A549 (cell line): ENCODE data around the gene THBS3. TPM values are rescaled to one million over a fixed set of nuclear protein-coding genes. Genes with fewer than 3 reads are reported as not detected.
A peak's percentile ranks its signal among the peaks of the same experiment; 100 is the strongest.

Experiments used
- ATAC-seq, 2 experiments: fragments of 200-7000 bp in 1 of 2; fragments of >200 bp in 1 of 2; cut with Nextera tagmentation in 1 of 2; cut with Tn5 transposase in 1 of 2; 3 replicates each; pipeline versions ENCODE4 v1.8.0 to v1.9.1; 2018 to 2020; ENCODE audit warnings: mild to moderate bottlenecking in 1 of 2, moderate library complexity in 1 of 2
- CTCF ChIA-PET: fragments of 300-600 bp; sonication (Branson Sonifier 250); formaldehyde crosslinking; extraction: SDS; loops from one replicate; lab custom pipeline; 2021; ENCODE audit warnings: antibody characterized with exemption, inconsistent platforms; lab: Yijun Ruan, JAX
- POLR2A ChIA-PET: fragments of 350-600 bp; formaldehyde crosslinking; extraction: SDS; loops from one replicate; lab custom pipeline; 2021; ENCODE audit warnings: antibody characterized with exemption, inconsistent platforms; lab: Yijun Ruan, JAX
- DNase-seq, 2 experiments: peaks; one replicate each; pipeline versions ENCODE4 v3.0.0 to v3.0.0-alpha.2; 2011 to 2016; ENCODE audit warnings: low read depth in 1 of 2, low spot score in 1 of 2
- FAIRE-seq: peaks from 2 replicates; lab custom pipeline; 2011; peaks lifted over from hg19 to GRCh38; lab: Jason Lieb, UNC
- H3K27ac ChIP-seq, 2 experiments: fragments of >200 bp; sonication (Bioruptor Twin); formaldehyde crosslinking; 3 replicates each; pipeline ENCODE4 v1.5.1; 2016 to 2017
- H3K4me1 ChIP-seq: fragments of >200 bp; sonication (Bioruptor Twin); formaldehyde crosslinking; 3 replicates; pipeline ENCODE4 v1.6.1; 2016
- H3K4me2 ChIP-seq: fragments of >200 bp; sonication (Bioruptor Twin); formaldehyde crosslinking; 3 replicates; pipeline ENCODE4 v1.6.1; 2016
- H3K4me3 ChIP-seq: fragments of >200 bp; sonication (Bioruptor Twin); formaldehyde crosslinking; 3 replicates; pipeline ENCODE4 v1.5.1; 2016
- H3K9me3 ChIP-seq: fragments of >200 bp; sonication (Bioruptor Twin); formaldehyde crosslinking; 3 replicates; pipeline ENCODE4 v1.6.1; 2016
- BCL3 ChIP-seq: fragments of >200 bp; sonication (Bioruptor Twin); formaldehyde crosslinking; IDR thresholded peaks from 3 replicates; pipeline ENCODE4 v1.6.1; 2016
- CEBPB ChIP-seq, 2 experiments: fragments of >200 bp in 1 of 2; sonication (Bioruptor Twin) in 1 of 2; formaldehyde crosslinking in 1 of 2; IDR thresholded peaks; 2 replicates each; pipeline ENCODE4 v1.6.1; 2012 to 2016
- CHD2 ChIP-seq: fragments of 150-350 bp; IDR thresholded peaks from 2 replicates; pipeline ENCODE4 v1.6.1; 2014; ENCODE audit warnings: low read length; ENCODE audit not compliant: partially characterized antibody
- E2F6 ChIP-seq: IDR thresholded peaks from 2 replicates; pipeline ENCODE4 v1.6.1; 2012; ENCODE audit warnings: low read depth, borderline replicate concordance
- EHMT2 ChIP-seq: fragments of 200-600 bp; sonication (generic); IDR thresholded peaks from 2 replicates; pipeline ENCODE4 v1.6.1; 2016; ENCODE audit warnings: antibody characterized with exemption, low read depth, mild to moderate bottlenecking, moderate library complexity
- ELK1 ChIP-seq: fragments of 150-350 bp; IDR thresholded peaks from 2 replicates; pipeline ENCODE4 v1.6.1; 2014; ENCODE audit warnings: low read depth, mild to moderate bottlenecking, low read length
- EP300 ChIP-seq, 2 experiments: fragments of >200 bp; sonication (Bioruptor Twin); formaldehyde crosslinking; IDR thresholded peaks; 2 replicates in 1 of 2; 3 replicates in 1 of 2; pipeline ENCODE4 v1.6.1; 2016 to 2017
- ESRRA ChIP-seq: fragments of 150-350 bp; IDR thresholded peaks from 2 replicates; pipeline ENCODE4 v1.6.1; 2014; ENCODE audit warnings: mild to moderate bottlenecking, low read length, borderline replicate concordance
- FOSB ChIP-seq: fragments of 250-450 bp; sonication (Bioruptor Pico); IDR thresholded peaks from 2 replicates; pipeline ENCODE4 v1.5.0; 2020; ENCODE audit warnings: mild to moderate bottlenecking, moderate library complexity
- HDAC2 ChIP-seq: fragments of 200-600 bp; sonication (generic); IDR thresholded peaks from 2 replicates; pipeline ENCODE4 v1.6.1; 2016
- HOXB13 ChIP-seq: fragments of 250-450 bp; sonication (Bioruptor Pico); IDR thresholded peaks from 2 replicates; pipeline ENCODE4 v1.5.0; 2020; ENCODE audit warnings: low read depth, mild to moderate bottlenecking, moderate library complexity
- HOXB5 ChIP-seq: fragments of 250-450 bp; sonication (Bioruptor Pico); IDR thresholded peaks from 2 replicates; pipeline ENCODE4 v1.5.0; 2020; ENCODE audit warnings: mild to moderate bottlenecking, moderate library complexity
- JUN ChIP-seq, 2 experiments: fragments of >200 bp; sonication (Bioruptor Twin); formaldehyde crosslinking; IDR thresholded peaks; 2 replicates in 1 of 2; 3 replicates in 1 of 2; pipeline ENCODE4 v1.6.1; 2016 to 2017
- JUNB ChIP-seq: fragments of >200 bp; sonication (Bioruptor Twin); formaldehyde crosslinking; IDR thresholded peaks from 2 replicates; pipeline ENCODE4 v1.6.1; 2016
- KDM5A ChIP-seq: fragments of 200-600 bp; sonication (generic); IDR thresholded peaks from 2 replicates; pipeline ENCODE4 v1.6.1; 2016; ENCODE audit warnings: antibody characterized with exemption, mild to moderate bottlenecking
- MAFK ChIP-seq: fragments of 450-650 bp; IDR thresholded peaks from 2 replicates; pipeline ENCODE4 v1.6.1; 2014; ENCODE audit not compliant: partially characterized antibody
- MAX ChIP-seq: IDR thresholded peaks from 2 replicates; pipeline ENCODE4 v1.6.1; 2012
- MAZ ChIP-seq: fragments of 150-350 bp; IDR thresholded peaks from 2 replicates; pipeline ENCODE4 v1.6.1; 2014; ENCODE audit warnings: antibody characterized with exemption, low read depth, low read length, borderline replicate concordance
- NPAS2 ChIP-seq: fragments of 250-450 bp; sonication (Bioruptor Pico); IDR thresholded peaks from 2 replicates; pipeline ENCODE4 v1.8.0; 2022; ENCODE audit warnings: mild to moderate bottlenecking, moderate library complexity, borderline replicate concordance
- PHF8 ChIP-seq: fragments of 200-600 bp; sonication (generic); IDR thresholded peaks from 2 replicates; pipeline ENCODE4 v1.6.1; 2016; ENCODE audit warnings: low read depth, mild to moderate bottlenecking, antibody characterized with exemption, moderate library complexity, borderline replicate concordance
- POLR2AphosphoS2 ChIP-seq: conservative IDR thresholded peaks from 2 replicates; pipeline ENCODE4 v1.6.1; 2012; ENCODE audit warnings: low read length, improper control_type of control experiment, inconsistent platforms
- RARB ChIP-seq: fragments of 250-450 bp; sonication (Bioruptor Pico); IDR thresholded peaks from 2 replicates; pipeline ENCODE4 v1.8.0; 2021; ENCODE audit warnings: mild to moderate bottlenecking, moderate library complexity
- RCOR1 ChIP-seq: fragments of 150-350 bp; IDR thresholded peaks from 2 replicates; pipeline ENCODE4 v1.6.1; 2014; ENCODE audit warnings: antibody characterized with exemption, low read length, low read depth
- RFX5 ChIP-seq: fragments of 450-650 bp; IDR thresholded peaks from 2 replicates; pipeline ENCODE4 v1.7.1; 2014; ENCODE audit warnings: antibody characterized with exemption, mild to moderate bottlenecking, moderate library complexity
- RNF2 ChIP-seq: fragments of 200-600 bp; sonication (generic); IDR thresholded peaks from 2 replicates; pipeline ENCODE4 v1.6.1; 2016; ENCODE audit warnings: low read depth, mild to moderate bottlenecking, antibody characterized with exemption, moderate library complexity, borderline replicate concordance
- TFCP2L1 ChIP-seq: fragments of 250-450 bp; sonication (Bioruptor Pico); IDR thresholded peaks from 2 replicates; pipeline ENCODE4 v1.5.0; 2021; ENCODE audit warnings: mild to moderate bottlenecking
- TP53 ChIP-seq: fragments of 250-450 bp; sonication (Bioruptor Pico); IDR thresholded peaks from 2 replicates; pipeline ENCODE4 v1.5.0; 2021; ENCODE audit warnings: mild to moderate bottlenecking, moderate library complexity
- ZFP36 ChIP-seq: fragments of 450-650 bp; IDR thresholded peaks from 2 replicates; pipeline ENCODE4 v1.6.1; 2014; ENCODE audit warnings: borderline replicate concordance; ENCODE audit not compliant: partially characterized antibody
- ZNF302 ChIP-seq: fragments of 250-450 bp; sonication (Bioruptor Pico); IDR thresholded peaks from 2 replicates; pipeline ENCODE4 v1.9.0; 2021; ENCODE audit warnings: inconsistent platforms, mild to moderate bottlenecking, moderate library complexity
- ZSCAN20 ChIP-seq: fragments of 250-450 bp; sonication (Bioruptor Pico); IDR thresholded peaks from 2 replicates; pipeline ENCODE4 v1.8.0; 2022; ENCODE audit warnings: mild to moderate bottlenecking, moderate library complexity
- WGBS: methylation state at CpG from one replicate; pipeline ENCODE4 v1.1.6; 2017; ENCODE audit errors: missing lambda C conversion rate; 5-methylcytosine and 5-hydroxymethylcytosine counted together
- polyA plus RNA-seq, 4 experiments: library from polyadenylated mRNA; depleted of rRNA in 3 of 4; stranded (reverse); fragments of >200 nt; fragmentation: RNase III in 1 of 4; extraction: RNeasy Plus Mini Kit Qiagen cat#74134 plus additional on column Dnase treatment in 1 of 4; gene quantifications; 2 replicates in 3 of 4; 3 replicates in 1 of 4; pipeline ENCODE4 v1.2.3, GENCODE V29; 2011 to 2017
- TF ChIP-seq, protein P1 (sequence below): fragments of >200 bp; sonication (Bioruptor Twin); formaldehyde crosslinking; IDR thresholded peaks from 2 replicates; pipeline ENCODE4 v1.6.1; 2016
- TF ChIP-seq, protein P2 (sequence below): IDR thresholded peaks from 2 replicates; pipeline ENCODE4 v1.6.1; 2012
- TF ChIP-seq, protein P3 (sequence below): fragments of 250-450 bp; sonication (Bioruptor Pico); IDR thresholded peaks from 2 replicates; pipeline ENCODE4 v1.5.0; 2021; ENCODE audit warnings: mild to moderate bottlenecking, moderate library complexity, borderline replicate concordance

Gene THBS3
- polyA plus RNA-seq, 2 of the 4 experiments (the other 2 are of a cell fraction): 12.1 to 13.8 TPM

DNA sequence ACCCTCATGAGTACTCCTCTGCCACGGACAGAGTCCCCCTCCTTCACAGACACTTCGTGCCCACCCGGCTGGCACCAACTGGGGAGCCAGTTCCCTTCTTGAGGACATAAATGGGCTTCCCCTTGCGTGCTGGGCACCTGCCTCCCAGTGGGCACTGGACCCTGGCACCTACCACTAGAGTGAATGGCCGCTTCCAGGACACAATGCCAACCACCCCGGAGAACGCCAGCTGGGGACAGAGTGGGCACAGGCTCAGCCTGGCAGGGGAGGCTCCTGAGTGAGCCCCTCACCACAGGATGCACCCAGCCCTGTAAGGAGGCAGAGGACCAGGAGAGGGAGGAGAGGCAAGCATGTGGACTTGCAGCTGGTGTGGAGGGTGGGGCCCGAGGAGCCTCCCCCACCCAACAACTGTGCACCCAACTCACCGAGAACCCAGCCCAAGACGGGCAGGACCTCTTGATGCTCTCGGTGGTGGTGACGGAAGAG, 46.6 kb upstream of the THBS3 start:
- ATAC-seq (peak in 1 of 2 experiments; percentile 2; a peak in 2 of 6 replicates), FAIRE-seq (no peak)
- peak overlapping the region; percentile 88 for H3K4me2 ChIP-seq
- POLR2A ChIA-PET: no interaction called here
- H3K4me3 ChIP-seq: peak overlapping the region; percentile 76
- WGBS: 74% methylated on average over 10 of the region's 12 CpGs
- H3K27ac ChIP-seq: peak overlapping the region; percentile 92 to 97
- TF ChIP-seq ZFP36 (no peak), PHF8 (no peak), TP53 (no peak), RFX5 (no peak), NPAS2 (CRISPR knock-in tag) (no peak), RNF2 (no peak), FOSB (CRISPR knock-in tag) (no peak), HOXB5 (CRISPR knock-in tag) (no peak), ELK1 (no peak), CEBPB (IDR thresholded peaks at IDR 0.05) (no peak), POLR2AphosphoS2 (no peak), RCOR1 (no peak), EHMT2 (no peak), ZSCAN20 (CRISPR knock-in tag) (no peak), CHD2 (no peak), TFCP2L1 (no peak), ESRRA (no peak), MAZ (no peak)
- TF ChIP-seq, protein P1, sequence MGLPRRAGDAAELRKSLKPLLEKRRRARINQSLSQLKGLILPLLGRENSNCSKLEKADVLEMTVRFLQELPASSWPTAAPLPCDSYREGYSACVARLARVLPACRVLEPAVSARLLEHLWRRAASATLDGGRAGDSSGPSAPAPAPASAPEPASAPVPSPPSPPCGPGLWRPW: no peak
- TF ChIP-seq, protein P2, sequence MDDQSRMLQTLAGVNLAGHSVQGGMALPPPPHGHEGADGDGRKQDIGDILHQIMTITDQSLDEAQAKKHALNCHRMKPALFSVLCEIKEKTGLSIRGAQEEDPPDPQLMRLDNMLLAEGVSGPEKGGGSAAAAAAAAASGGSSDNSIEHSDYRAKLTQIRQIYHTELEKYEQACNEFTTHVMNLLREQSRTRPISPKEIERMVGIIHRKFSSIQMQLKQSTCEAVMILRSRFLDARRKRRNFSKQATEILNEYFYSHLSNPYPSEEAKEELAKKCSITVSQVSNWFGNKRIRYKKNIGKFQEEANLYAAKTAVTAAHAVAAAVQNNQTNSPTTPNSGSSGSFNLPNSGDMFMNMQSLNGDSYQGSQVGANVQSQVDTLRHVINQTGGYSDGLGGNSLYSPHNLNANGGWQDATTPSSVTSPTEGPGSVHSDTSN: no peak
- TF ChIP-seq, all 56 proteins: peak for 0
- CTCF ChIA-PET: interaction anchor here (1.0 to 10.4 kb wide), 3 partner anchors 12 to 69 kb away, joined by 3 to 326 read pairs (median 5); partner anchors contain the start of genes CLK2, FDPS and SCAMP3
- Histone ChIP-seq H3K9me3 (no peaks in the 10 kb centered on the region), H3K4me1 (peaks cover 21% of the 10 kb centered on the region)
- no peak for DNase-seq

DNA sequence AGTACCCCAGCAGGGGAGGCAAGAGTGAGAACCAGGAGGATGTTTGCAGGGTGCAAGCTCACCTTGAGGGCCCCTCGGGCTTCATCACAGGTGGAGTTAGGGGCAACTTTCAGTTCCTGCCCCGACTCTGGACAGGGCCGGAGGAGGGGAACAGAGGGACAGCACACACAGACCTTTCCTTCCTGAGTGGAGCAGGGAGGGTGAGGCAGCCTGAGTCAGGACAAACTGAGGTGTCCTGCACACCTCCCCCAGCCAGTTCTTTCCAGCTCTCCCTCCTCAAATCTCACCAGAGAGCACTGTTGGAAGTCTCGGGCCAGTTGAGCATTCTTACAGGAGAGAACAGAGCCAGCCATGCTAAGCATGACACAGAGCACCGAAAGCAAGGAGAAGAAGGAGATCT, 46.1 kb upstream of the THBS3 start:
- CTCF ChIA-PET: interaction anchor here (1.0 to 10.4 kb wide), 3 partner anchors 12 to 70 kb away, joined by 3 to 326 read pairs (median 5); partner anchors contain the start of genes CLK2, FDPS and SCAMP3
- Histone ChIP-seq H3K27ac (peak overlapping the region; percentile 92 to 97; a peak in 4 of 6 replicates), H3K4me2 (peak overlapping the region; percentile 88), H3K4me3 (peak overlapping the region; percentile 76; the same call in 1 of the 3 replicates), H3K4me1 (peaks cover 21% of the 10 kb centered on the region), H3K9me3 (no peaks in the 10 kb centered on the region)
- DNase-seq (no peak), FAIRE-seq (no peak), ATAC-seq (no peak)
- POLR2A ChIA-PET: no interaction called here
- WGBS: 87% methylated on average over 5 of the region's 5 CpGs
- TF ChIP-seq JUN (IDR thresholded peaks at IDR 0.05): no peak
- TF ChIP-seq MAX: no peak
- TF ChIP-seq HOXB13 (CRISPR knock-in tag): no peak
- TF ChIP-seq, protein P3, sequence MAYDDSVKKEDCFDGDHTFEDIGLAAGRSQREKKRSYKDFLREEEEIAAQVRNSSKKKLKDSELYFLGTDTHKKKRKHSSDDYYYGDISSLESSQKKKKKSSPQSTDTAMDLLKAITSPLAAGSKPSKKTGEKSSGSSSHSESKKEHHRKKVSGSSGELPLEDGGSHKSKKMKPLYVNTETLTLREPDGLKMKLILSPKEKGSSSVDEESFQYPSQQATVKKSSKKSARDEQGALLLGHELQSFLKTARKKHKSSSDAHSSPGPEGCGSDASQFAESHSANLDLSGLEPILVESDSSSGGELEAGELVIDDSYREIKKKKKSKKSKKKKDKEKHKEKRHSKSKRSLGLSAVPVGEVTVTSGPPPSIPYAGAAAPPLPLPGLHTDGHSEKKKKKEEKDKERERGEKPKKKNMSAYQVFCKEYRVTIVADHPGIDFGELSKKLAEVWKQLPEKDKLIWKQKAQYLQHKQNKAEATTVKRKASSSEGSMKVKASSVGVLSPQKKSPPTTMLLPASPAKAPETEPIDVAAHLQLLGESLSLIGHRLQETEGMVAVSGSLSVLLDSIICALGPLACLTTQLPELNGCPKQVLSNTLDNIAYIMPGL (CRISPR knock-in tag): no peak
- TF ChIP-seq E2F6: no peak
- TF ChIP-seq ZNF302: no peak
- TF ChIP-seq MAZ: no peak
- no peak for TF ChIP-seq KDM5A
- TF ChIP-seq RARB: no peak
- TF ChIP-seq EP300 (IDR thresholded peaks at IDR 0.05): no peak
- no peak for TF ChIP-seq JUNB
- no peak for TF ChIP-seq HDAC2
- no peak for TF ChIP-seq CHD2
- no peak for TF ChIP-seq BCL3
- TF ChIP-seq RFX5: no peak
- no peak for TF ChIP-seq MAFK
- TF ChIP-seq POLR2AphosphoS2: no peak
- TF ChIP-seq CEBPB (IDR thresholded peaks at IDR 0.05): no peak
